Chondrocyte (in vitro differentiated cells): Measurements from ENCODE around the gene PIP5K1C. TPM values are rescaled to one million over a fixed set of nuclear protein-coding genes. Genes with fewer than 3 reads are reported as not detected.
A peak's percentile ranks its signal among the peaks of the same experiment; 100 is the strongest.

ENCODE experiments used
- DNase-seq: peaks from one replicate; pipeline ENCODE4 v3.0.0; 2021; ENCODE audit warnings: mixed read lengths, low spot score
- H3K27ac Mint-ChIP-seq: one replicate; pipeline ENCODE4 v1.8.0; 2021; ENCODE audit warnings: mild to moderate bottlenecking, moderate library complexity, mixed read lengths; ENCODE audit not compliant: unreplicated experiment
- H3K27me3 Mint-ChIP-seq: 2 replicates; pipeline ENCODE4 v1.8.0; 2021; ENCODE audit warnings: low read depth, mixed read lengths
- H3K36me3 Mint-ChIP-seq: 2 replicates; pipeline ENCODE4 v1.8.0; 2021; ENCODE audit warnings: low read depth, mixed read lengths
- H3K4me1 Mint-ChIP-seq: 2 replicates; pipeline ENCODE4 v1.8.0; 2021; ENCODE audit warnings: low read depth, mild to moderate bottlenecking, mixed read lengths
- H3K4me3 Mint-ChIP-seq: one replicate; pipeline ENCODE4 v1.8.0; 2021; ENCODE audit warnings: mild to moderate bottlenecking, moderate library complexity, mixed read lengths; ENCODE audit not compliant: unreplicated experiment
- H3K9me3 Mint-ChIP-seq: 2 replicates; pipeline ENCODE4 v1.8.0; 2021; ENCODE audit warnings: low read depth, mixed read lengths
- total RNA-seq: library from RNA; stranded (reverse); gene quantifications from 3 replicates; pipeline ENCODE4 v1.2.1, GENCODE V29; 2021
- TF ChIP-seq, protein P1 (sequence below): fragments of 200-600 bp; sonication (generic); IDR thresholded peaks from 2 replicates; pipeline ENCODE4 v1.5.0; 2021; ENCODE audit warnings: antibody characterized with exemption, mild to moderate bottlenecking, moderate library complexity

The PIP5K1C gene
- total RNA-seq, 1 donor from 2014 or later, result 81.0 TPM

GRCh38 chr19:3606690-3607289 lies 93.5 kb downstream of the PIP5K1C start, which contains the start of gene TBXA2R:
TSS of gene TBXA2R (minus strand) at chr19:3606875. CDS start at chr19:3600634, 6,241 bp downstream.
- peaks cover 35% of the 10 kb centered on the region for H3K4me1 Mint-ChIP-seq
- peak within 1 kb of the TSS; percentile 87 for H3K27ac Mint-ChIP-seq
- H3K27me3 Mint-ChIP-seq, result no peaks in the 10 kb centered on the region
- TF ChIP-seq, protein P1, sequence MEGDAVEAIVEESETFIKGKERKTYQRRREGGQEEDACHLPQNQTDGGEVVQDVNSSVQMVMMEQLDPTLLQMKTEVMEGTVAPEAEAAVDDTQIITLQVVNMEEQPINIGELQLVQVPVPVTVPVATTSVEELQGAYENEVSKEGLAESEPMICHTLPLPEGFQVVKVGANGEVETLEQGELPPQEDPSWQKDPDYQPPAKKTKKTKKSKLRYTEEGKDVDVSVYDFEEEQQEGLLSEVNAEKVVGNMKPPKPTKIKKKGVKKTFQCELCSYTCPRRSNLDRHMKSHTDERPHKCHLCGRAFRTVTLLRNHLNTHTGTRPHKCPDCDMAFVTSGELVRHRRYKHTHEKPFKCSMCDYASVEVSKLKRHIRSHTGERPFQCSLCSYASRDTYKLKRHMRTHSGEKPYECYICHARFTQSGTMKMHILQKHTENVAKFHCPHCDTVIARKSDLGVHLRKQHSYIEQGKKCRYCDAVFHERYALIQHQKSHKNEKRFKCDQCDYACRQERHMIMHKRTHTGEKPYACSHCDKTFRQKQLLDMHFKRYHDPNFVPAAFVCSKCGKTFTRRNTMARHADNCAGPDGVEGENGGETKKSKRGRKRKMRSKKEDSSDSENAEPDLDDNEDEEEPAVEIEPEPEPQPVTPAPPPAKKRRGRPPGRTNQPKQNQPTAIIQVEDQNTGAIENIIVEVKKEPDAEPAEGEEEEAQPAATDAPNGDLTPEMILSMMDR, result no peak
- no peak for DNase-seq
- peak within 1 kb of the TSS; percentile 67 for H3K4me3 Mint-ChIP-seq
- no peaks in the 10 kb centered on the region for H3K9me3 Mint-ChIP-seq
- H3K36me3 Mint-ChIP-seq, result no peaks in the 10 kb centered on the region

DNA sequence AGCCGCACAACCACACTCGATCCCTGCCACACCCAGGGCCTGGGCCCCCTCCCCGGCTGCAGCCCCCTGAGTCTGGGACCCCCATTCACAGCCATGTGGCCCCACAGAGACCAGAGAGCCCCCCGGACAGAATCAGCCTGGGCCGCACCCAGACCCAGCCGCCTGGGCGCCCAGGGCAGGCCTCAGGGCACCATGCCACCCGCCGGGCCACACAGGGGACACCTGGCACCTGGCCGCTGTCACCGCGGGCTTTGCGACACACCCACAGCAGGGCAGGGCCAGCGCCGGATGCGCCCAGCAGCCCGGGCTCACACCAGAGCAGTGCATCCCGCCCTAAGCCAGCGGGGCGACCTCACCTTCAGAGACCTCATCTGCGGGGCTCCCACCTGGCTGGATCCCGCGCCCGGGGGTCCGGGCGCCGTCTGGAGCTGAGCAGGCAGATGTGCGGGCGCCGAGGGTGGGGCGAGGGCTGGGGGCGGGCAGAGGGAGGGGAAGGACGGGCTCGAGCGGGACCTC lies 94.0 kb downstream of the PIP5K1C start:
- H3K27ac Mint-ChIP-seq, result no peak overlapping the region
- no peaks in the 10 kb centered on the region for H3K36me3 Mint-ChIP-seq
- TF ChIP-seq, protein P1, result no peak
- no peak overlapping the region for H3K4me3 Mint-ChIP-seq
- H3K27me3 Mint-ChIP-seq, result no peaks in the 10 kb centered on the region
- H3K4me1 Mint-ChIP-seq, result peaks cover 35% of the 10 kb centered on the region
- no peaks in the 10 kb centered on the region for H3K9me3 Mint-ChIP-seq
- DNase-seq, result no peak

DNA sequence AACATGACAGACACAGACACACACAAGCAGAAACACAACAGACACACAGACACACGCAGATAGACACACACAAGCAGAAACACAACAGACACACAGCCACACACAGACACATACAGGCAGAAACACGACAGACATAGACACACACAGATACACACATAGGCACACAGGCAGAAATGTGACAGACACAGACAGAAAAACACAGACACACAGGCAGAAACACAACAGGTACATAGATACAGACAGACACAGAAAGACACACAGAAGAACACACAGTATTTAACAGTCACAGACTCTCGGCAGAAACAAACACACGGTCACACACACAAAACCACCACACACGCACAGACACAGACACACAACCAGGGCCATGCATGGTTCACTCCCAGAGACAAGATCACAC lies 94.5 kb downstream of the PIP5K1C start:
- no peaks in the 10 kb centered on the region for H3K9me3 Mint-ChIP-seq
- DNase-seq, result no peak
- H3K4me3 Mint-ChIP-seq, result no peak overlapping the region
- H3K27me3 Mint-ChIP-seq, result no peaks in the 10 kb centered on the region
- H3K4me1 Mint-ChIP-seq, result peaks cover 35% of the 10 kb centered on the region
- H3K36me3 Mint-ChIP-seq, result no peaks in the 10 kb centered on the region
- TF ChIP-seq, protein P1, result no peak
- no peak overlapping the region for H3K27ac Mint-ChIP-seq

GRCh38 chr19:3605361-3605760 lies 94.9 kb downstream of the PIP5K1C start:
- Mint-ChIP-seq H3K4me3 (no peak overlapping the region), H3K27me3 (no peaks in the 10 kb centered on the region), H3K27ac (no peak overlapping the region)

DNA sequence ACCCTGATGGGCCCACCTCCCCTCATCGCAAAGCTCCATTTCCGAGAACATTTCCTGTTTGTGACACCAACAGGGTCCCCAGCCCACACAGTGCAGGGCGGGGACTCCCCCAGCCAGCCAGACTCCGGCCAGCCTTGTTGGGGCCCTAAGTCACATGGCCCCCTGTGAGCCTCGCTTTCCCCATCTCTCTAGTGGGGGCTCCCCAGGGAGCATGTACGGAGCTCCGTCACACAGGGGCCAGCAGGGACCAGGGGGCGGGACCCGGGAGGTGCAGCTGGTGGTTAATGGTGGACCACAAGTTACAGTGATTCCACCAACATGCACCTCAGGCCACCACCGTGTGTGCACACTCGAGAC lies 95.3 kb downstream of the PIP5K1C start:
- no peaks in the 10 kb centered on the region for H3K27me3 Mint-ChIP-seq
- no peak overlapping the region for H3K4me3 Mint-ChIP-seq

More at GRCh38 chr19:3605361-3605760, 94.9 kb downstream of the PIP5K1C start:
- TF ChIP-seq, protein P1, result no peak
- H3K36me3 Mint-ChIP-seq, result no peaks in the 10 kb centered on the region
- H3K4me1 Mint-ChIP-seq, result peaks cover 31% of the 10 kb centered on the region
- DNase-seq, result no peak
- H3K9me3 Mint-ChIP-seq, result no peaks in the 10 kb centered on the region

More for the DNA sequence above, 95.3 kb downstream of the PIP5K1C start:
- Mint-ChIP-seq H3K4me1 (peaks cover 27% of the 10 kb centered on the region), H3K27ac (no peak overlapping the region), H3K36me3 (no peaks in the 10 kb centered on the region), H3K9me3 (no peaks in the 10 kb centered on the region)
- TF ChIP-seq, protein P1, result no peak
- DNase-seq, result no peak
